Left ventricle myocardium inferior (tissue), 1 donor: Measurements from ENCODE around the gene GRIK1. TPM values are rescaled to one million over a fixed set of nuclear protein-coding genes. Genes with fewer than 3 reads are reported as not detected.

Source experiments
- DNase-seq: peaks from one replicate; pipeline ENCODE4 v3.0.0-alpha.2; 2020
- H3K27ac ChIP-seq: fragments of 200-600 bp; replicated peaks from 2 replicates; pipeline ENCODE4 v1.8.0; 2021
- H3K27me3 ChIP-seq: fragments of 200-600 bp; 2 replicates; pipeline ENCODE4 v1.8.0; 2021; ENCODE audit warnings: low read depth
- H3K36me3 ChIP-seq: fragments of 200-600 bp; 2 replicates; pipeline ENCODE4 v1.8.0; 2021
- H3K4me1 ChIP-seq: fragments of 200-600 bp; 2 replicates; pipeline ENCODE4 v1.8.0; 2021
- H3K4me3 ChIP-seq: fragments of 200-600 bp; 2 replicates; pipeline ENCODE4 v1.8.0; 2021; ENCODE audit warnings: mild to moderate bottlenecking, moderate library complexity
- H3K9me3 ChIP-seq: fragments of 200-600 bp; replicated peaks from 2 replicates; pipeline ENCODE4 v1.8.0; 2021
- intact Hi-C: fragments of 100-400 bp; cut with micrococcal nuclease; formaldehyde crosslinking; loops from one replicate; pipeline ENCODE4 v1.11.0; 2022
- total RNA-seq: library from RNA; stranded (reverse); fragmentation: NEBNext Ultra II Directional; extraction: Animal tissue kit (Norgen Biotek cat#: 25700); gene quantifications from one replicate; pipeline ENCODE4 v1.2.1, GENCODE V29; 2021
- TF ChIP-seq, protein P1 (sequence below): fragments of 200-600 bp; IDR thresholded peaks from 2 replicates; pipeline ENCODE4 v1.8.0; 2021; ENCODE audit warnings: antibody characterized with exemption, mild to moderate bottlenecking, borderline replicate concordance
- donor health status: DM: no; HTN: yes; CAD: no; lungs with severe emphysema.

Gene GRIK1
- total RNA-seq, 1 donor from 2014 or later: not detected

DNA sequence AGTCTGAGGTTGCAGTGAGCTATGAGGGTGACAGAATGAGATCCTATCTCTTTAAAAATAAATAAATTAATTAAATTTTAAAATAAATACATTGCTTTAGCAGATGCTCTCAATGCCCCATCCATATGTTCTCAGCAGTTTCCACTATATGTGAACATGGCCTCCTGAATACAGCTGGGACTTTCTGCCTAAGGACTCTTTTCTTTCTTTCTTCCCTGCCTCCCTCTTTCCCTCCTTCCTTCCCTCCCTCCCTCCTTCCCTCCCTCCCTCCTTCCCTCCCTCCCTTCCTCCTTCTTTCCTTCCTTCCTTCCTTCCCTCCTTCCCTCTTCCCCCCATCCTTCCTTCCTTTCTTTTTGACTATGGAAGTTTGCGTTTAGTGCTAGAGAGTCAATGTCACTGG, 10.2 kb upstream of the GRIK1 start:
- Histone ChIP-seq H3K36me3 (no peaks in the 10 kb centered on the region), H3K9me3 (no peaks in the 10 kb centered on the region), H3K27me3 (peaks cover 7% of the 10 kb centered on the region), H3K27ac (no peak overlapping the region), H3K4me1 (no peaks in the 10 kb centered on the region), H3K4me3 (no peak overlapping the region)
- intact Hi-C loops: no loop called here
- TF ChIP-seq, protein P1, sequence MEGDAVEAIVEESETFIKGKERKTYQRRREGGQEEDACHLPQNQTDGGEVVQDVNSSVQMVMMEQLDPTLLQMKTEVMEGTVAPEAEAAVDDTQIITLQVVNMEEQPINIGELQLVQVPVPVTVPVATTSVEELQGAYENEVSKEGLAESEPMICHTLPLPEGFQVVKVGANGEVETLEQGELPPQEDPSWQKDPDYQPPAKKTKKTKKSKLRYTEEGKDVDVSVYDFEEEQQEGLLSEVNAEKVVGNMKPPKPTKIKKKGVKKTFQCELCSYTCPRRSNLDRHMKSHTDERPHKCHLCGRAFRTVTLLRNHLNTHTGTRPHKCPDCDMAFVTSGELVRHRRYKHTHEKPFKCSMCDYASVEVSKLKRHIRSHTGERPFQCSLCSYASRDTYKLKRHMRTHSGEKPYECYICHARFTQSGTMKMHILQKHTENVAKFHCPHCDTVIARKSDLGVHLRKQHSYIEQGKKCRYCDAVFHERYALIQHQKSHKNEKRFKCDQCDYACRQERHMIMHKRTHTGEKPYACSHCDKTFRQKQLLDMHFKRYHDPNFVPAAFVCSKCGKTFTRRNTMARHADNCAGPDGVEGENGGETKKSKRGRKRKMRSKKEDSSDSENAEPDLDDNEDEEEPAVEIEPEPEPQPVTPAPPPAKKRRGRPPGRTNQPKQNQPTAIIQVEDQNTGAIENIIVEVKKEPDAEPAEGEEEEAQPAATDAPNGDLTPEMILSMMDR: no peak
- DNase-seq: no peak

DNA sequence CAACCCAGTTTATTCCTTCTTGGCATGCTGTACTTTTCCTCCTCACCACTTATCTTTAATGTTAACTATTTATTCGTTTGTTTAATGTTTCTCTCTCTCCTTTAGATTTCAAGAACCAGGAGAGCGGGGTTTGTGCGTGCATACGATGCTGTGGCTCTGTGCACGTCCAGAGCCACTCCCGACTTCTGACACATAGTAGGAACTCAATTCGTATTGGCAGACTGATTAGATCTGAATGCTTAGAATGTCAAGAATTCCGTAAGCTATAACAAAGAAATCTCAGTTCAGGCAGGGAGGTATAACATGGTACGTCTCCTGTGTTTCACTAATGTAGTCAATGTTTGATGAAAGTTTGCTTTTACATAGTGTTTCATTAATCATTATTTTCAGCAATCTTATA, 7.3 kb upstream of the GRIK1 start:
- TF ChIP-seq, protein P1: no peak

DNA sequence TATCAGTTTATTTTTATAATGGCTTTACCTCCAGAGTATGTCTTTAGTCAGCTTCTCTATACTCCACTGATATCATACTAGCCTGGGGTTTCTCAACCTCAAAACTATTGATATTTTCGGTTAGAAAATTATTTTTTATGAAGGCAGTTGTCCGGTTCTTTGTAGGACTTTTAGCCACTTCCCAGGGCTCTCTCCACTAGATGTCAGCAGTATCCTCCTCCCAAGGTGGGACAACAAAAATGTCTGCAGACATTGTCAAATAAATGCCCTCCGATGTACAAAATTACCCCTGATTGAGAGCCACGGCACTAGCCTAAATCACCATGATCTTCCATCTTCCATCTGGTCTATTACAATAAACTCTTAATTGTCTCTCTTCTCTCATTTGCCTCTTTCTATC, 4.1 kb upstream of the GRIK1 start:
- intact Hi-C loops: no loop called here
- H3K9me3 ChIP-seq: no peaks in the 10 kb centered on the region
- TF ChIP-seq, protein P1: peak; percentile 30
- H3K27ac ChIP-seq: no peak overlapping the region
- DNase-seq: no peak
- no peak overlapping the region for H3K4me3 ChIP-seq
- no peaks in the 10 kb centered on the region for H3K36me3 ChIP-seq
- peaks cover 46% of the 10 kb centered on the region for H3K27me3 ChIP-seq
- peaks cover 9% of the 10 kb centered on the region for H3K4me1 ChIP-seq

More for the DNA sequence above, 7.3 kb upstream of the GRIK1 start:
- no peaks in the 10 kb centered on the region for H3K36me3 ChIP-seq
- no peaks in the 10 kb centered on the region for H3K4me1 ChIP-seq
- DNase-seq: no peak
- intact Hi-C loops: no loop called here
- H3K4me3 ChIP-seq: no peak overlapping the region
- no peaks in the 10 kb centered on the region for H3K9me3 ChIP-seq
- no peak overlapping the region for H3K27ac ChIP-seq
- H3K27me3 ChIP-seq: peaks cover 20% of the 10 kb centered on the region

DNA sequence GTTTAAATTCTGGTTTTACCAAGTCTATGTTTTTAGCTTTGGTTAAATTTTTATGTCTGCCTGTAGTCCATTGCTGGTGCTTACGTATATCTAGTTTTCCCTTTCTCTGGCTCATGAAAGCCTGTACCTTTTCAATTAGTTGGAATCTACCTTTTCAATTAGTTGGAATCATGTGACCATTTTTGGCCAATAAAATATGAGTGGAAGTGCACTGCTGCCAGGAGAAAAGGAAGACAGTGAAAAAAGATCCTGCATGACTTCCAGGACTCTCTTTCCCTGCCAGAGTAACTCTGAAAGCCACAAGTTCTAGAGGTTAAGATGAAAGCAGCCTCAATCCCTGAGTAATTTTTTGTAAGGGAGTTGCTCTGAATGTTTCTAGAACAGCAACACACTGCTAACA, 2.2 kb upstream of the GRIK1 start:
- no peak for DNase-seq
- H3K27ac ChIP-seq: no peak overlapping the region
- H3K4me3 ChIP-seq: no peak overlapping the region
- H3K36me3 ChIP-seq: no peaks in the 10 kb centered on the region
- H3K27me3 ChIP-seq: peaks cover 64% of the 10 kb centered on the region
- intact Hi-C loops: no loop called here
- no peaks in the 10 kb centered on the region for H3K9me3 ChIP-seq
- H3K4me1 ChIP-seq: peaks cover 10% of the 10 kb centered on the region
- TF ChIP-seq, protein P1: no peak

- H3K36me3 ChIP-seq: no peaks in the 10 kb centered on the region
- no peak for DNase-seq
- TF ChIP-seq, protein P1: no peak
- peaks cover 10% of the 10 kb centered on the region for H3K4me1 ChIP-seq
- H3K27ac ChIP-seq: no peak overlapping the region
- intact Hi-C loops: no loop called here
- no peaks in the 10 kb centered on the region for H3K9me3 ChIP-seq
- peaks cover 75% of the 10 kb centered on the region for H3K27me3 ChIP-seq
- H3K4me3 ChIP-seq: no peak overlapping the region
Observed at GRCh38 chr21:29940991-29941390, 1.2 kb upstream of the GRIK1 start.

- H3K36me3 ChIP-seq: no peaks in the 10 kb centered on the region
- H3K9me3 ChIP-seq: no peaks in the 10 kb centered on the region
- no peak for DNase-seq
- TF ChIP-seq, protein P1: no peak
- intact Hi-C loops: no loop called here
- H3K4me1 ChIP-seq: peaks cover 10% of the 10 kb centered on the region
- H3K4me3 ChIP-seq: peak overlapping the region; percentile 50
- peaks cover 79% of the 10 kb centered on the region for H3K27me3 ChIP-seq
- no peak overlapping the region for H3K27ac ChIP-seq
Observed at GRCh38 chr21:29940361-29940760, 565 bp upstream of the GRIK1 start.
